Mesenchymal stem cell (in vitro differentiated cells and primary cell): Measurements from ENCODE around the gene SUPV3L1.
A peak's percentile ranks its signal among the peaks of the same experiment; 100 is the strongest.

Experiments
- DNase-seq: peaks from one replicate; pipeline ENCODE4 v3.0.0-alpha.2; 2013
- H2AFZ ChIP-seq: one replicate; pipeline ENCODE4 v1.6.1; 2013; ENCODE audit warnings: low read depth, mild to moderate bottlenecking, control low read depth, inconsistent platforms, low read length, moderate library complexity
- H2AK5ac ChIP-seq: 2 replicates; pipeline ENCODE4 v1.6.1; 2013; ENCODE audit warnings: low read length, moderate library complexity, mild to moderate bottlenecking, inconsistent platforms; ENCODE audit not compliant: severe bottlenecking
- H2BK120ac ChIP-seq: one replicate; pipeline ENCODE4 v1.6.1; 2013; ENCODE audit warnings: low read depth, mild to moderate bottlenecking, inconsistent platforms, low read length, moderate library complexity
- H2BK12ac ChIP-seq, 2 experiments: one replicate each; pipeline ENCODE4 v1.6.1; 2013; ENCODE audit warnings: inconsistent platforms in 2 of 2, low read length in 2 of 2, mild to moderate bottlenecking in 2 of 2, moderate library complexity in 2 of 2, control low read depth in 1 of 2
- H2BK15ac ChIP-seq: one replicate; pipeline ENCODE4 v1.6.1; 2013; ENCODE audit warnings: mild to moderate bottlenecking, low read depth, inconsistent platforms; ENCODE audit not compliant: poor library complexity, severe bottlenecking
- H2BK5ac ChIP-seq: 2 replicates; pipeline ENCODE4 v1.6.1; 2013; ENCODE audit warnings: low read depth, mild to moderate bottlenecking, low read length, control low read depth, inconsistent platforms; ENCODE audit not compliant: poor library complexity, severe bottlenecking
- H3K14ac ChIP-seq, 2 experiments: one replicate each; pipeline ENCODE4 v1.6.1; 2013; ENCODE audit warnings: inconsistent platforms in 2 of 2, low read length in 2 of 2, control low read depth in 1 of 2, mild to moderate bottlenecking in 1 of 2, moderate library complexity in 1 of 2
- H3K18ac ChIP-seq, 2 experiments: one replicate each; pipeline ENCODE4 v1.6.1; 2013; ENCODE audit warnings: inconsistent platforms in 2 of 2, low read length in 2 of 2, control low read depth in 1 of 2, low read depth in 1 of 2, mild to moderate bottlenecking in 1 of 2
- H3K23ac ChIP-seq, 2 experiments: one replicate each; pipeline ENCODE4 v1.6.1; 2013; ENCODE audit warnings: inconsistent platforms in 2 of 2, low read length in 2 of 2, mild to moderate bottlenecking in 2 of 2, moderate library complexity in 2 of 2, control low read depth in 1 of 2
- H3K27ac ChIP-seq: 2 replicates; pipeline ENCODE4 v1.5.1; 2013; ENCODE audit warnings: mild to moderate bottlenecking, moderate library complexity, low read length, control low read depth, inconsistent platforms; ENCODE audit not compliant: poor library complexity, severe bottlenecking
- H3K27me3 ChIP-seq, 2 experiments: 2 replicates each; pipeline versions ENCODE4 v1.6.1 to v1.7.0; 2013; ENCODE audit warnings: low read length in 2 of 2, mild to moderate bottlenecking in 2 of 2, moderate library complexity in 2 of 2, control low read depth in 1 of 2, inconsistent platforms in 1 of 2; ENCODE audit not compliant: control insufficient read depth in 1 of 2, insufficient read depth in 1 of 2
- H3K36me3 ChIP-seq, 2 experiments: 2 replicates each; pipeline versions ENCODE4 v1.6.1 to v1.7.0; 2013; ENCODE audit warnings: low read length in 2 of 2, control low read depth in 1 of 2, inconsistent platforms in 1 of 2, low read depth in 1 of 2, mild to moderate bottlenecking in 1 of 2; ENCODE audit not compliant: insufficient read depth in 2 of 2, control insufficient read depth in 1 of 2
- H3K4ac ChIP-seq, 2 experiments: one replicate each; pipeline ENCODE4 v1.6.1; 2013; ENCODE audit warnings: inconsistent platforms in 2 of 2, low read length in 2 of 2, mild to moderate bottlenecking in 2 of 2, moderate library complexity in 2 of 2, control low read depth in 1 of 2, low read depth in 1 of 2
- H3K4me1 ChIP-seq: 2 replicates; pipeline ENCODE4 v1.6.1; 2013; ENCODE audit warnings: low read depth, low read length, control low read depth; ENCODE audit not compliant: control insufficient read depth, insufficient read depth
- H3K4me2 ChIP-seq: 2 replicates; pipeline ENCODE4 v1.6.1; 2013; ENCODE audit warnings: low read length, mild to moderate bottlenecking, inconsistent platforms; ENCODE audit not compliant: poor library complexity, severe bottlenecking
- H3K4me3 ChIP-seq, 2 experiments: 2 replicates each; pipeline versions ENCODE4 v1.5.1 to v1.7.0; 2013; ENCODE audit warnings: low read length in 2 of 2, mild to moderate bottlenecking in 2 of 2, control low read depth in 1 of 2, low read depth in 1 of 2; ENCODE audit not compliant: insufficient read depth in 1 of 2
- H3K79me1 ChIP-seq: replicated peaks from 2 replicates; pipeline ENCODE4 v1.6.1; 2013; ENCODE audit warnings: mild to moderate bottlenecking, control low read depth, low read length, inconsistent platforms; ENCODE audit not compliant: poor library complexity, severe bottlenecking
- H3K9ac ChIP-seq: 2 replicates; pipeline ENCODE4 v1.7.0; 2013; ENCODE audit warnings: mild to moderate bottlenecking, low read length, moderate library complexity
- H3K9me3 ChIP-seq: 2 replicates; pipeline ENCODE4 v1.7.0; 2013; ENCODE audit warnings: mild to moderate bottlenecking, low read length; ENCODE audit not compliant: control insufficient read depth
- H4K8ac ChIP-seq: one replicate; pipeline ENCODE4 v1.6.1; 2013; ENCODE audit warnings: inconsistent platforms, mild to moderate bottlenecking, low read length, moderate library complexity
- H4K91ac ChIP-seq: one replicate; pipeline ENCODE4 v1.6.1; 2013; ENCODE audit warnings: mild to moderate bottlenecking, low read length, inconsistent platforms
- WGBS: methylation state at CpG from one replicate; pipeline ENCODE4 v1.1.7; 2013; ENCODE audit warnings: mixed read lengths; 5-methylcytosine and 5-hydroxymethylcytosine counted together

Gene SUPV3L1

GRCh38 chr10:69223028-69223342 lies 43.0 kb downstream of the SUPV3L1 start:
- no peak overlapping the region for H2BK120ac ChIP-seq
- H3K27me3 ChIP-seq: no peaks in the 10 kb centered on the region
- no peak overlapping the region for H2AFZ ChIP-seq
- no peak overlapping the region for H3K14ac ChIP-seq
- H3K9ac ChIP-seq: no peak overlapping the region
- no peak for DNase-seq
- H3K79me1 ChIP-seq: peaks cover 11% of the 10 kb centered on the region
- H3K36me3 ChIP-seq: peaks cover 0 to 15% of the 10 kb centered on the region in 2 experiments
- H3K27ac ChIP-seq: peak overlapping the region; percentile 97
- no peak overlapping the region for H2BK15ac ChIP-seq
- H2BK12ac ChIP-seq: no peak overlapping the region
- no peak overlapping the region for H2AK5ac ChIP-seq
- H2BK5ac ChIP-seq: no peak overlapping the region
- no peaks in the 10 kb centered on the region for H3K9me3 ChIP-seq
- no peak overlapping the region for H3K4ac ChIP-seq
- no peak overlapping the region for H3K18ac ChIP-seq
- peaks cover 32% of the 10 kb centered on the region for H3K4me1 ChIP-seq
- H3K4me3 ChIP-seq: no peak overlapping the region
- no peak overlapping the region for H4K91ac ChIP-seq
- peak overlapping the region; percentile 77 for H3K4me2 ChIP-seq
- WGBS: 33% methylated on average over 1 of the region's 1 CpG
- no peak overlapping the region for H3K23ac ChIP-seq
- H4K8ac ChIP-seq: no peak overlapping the region

DNA sequence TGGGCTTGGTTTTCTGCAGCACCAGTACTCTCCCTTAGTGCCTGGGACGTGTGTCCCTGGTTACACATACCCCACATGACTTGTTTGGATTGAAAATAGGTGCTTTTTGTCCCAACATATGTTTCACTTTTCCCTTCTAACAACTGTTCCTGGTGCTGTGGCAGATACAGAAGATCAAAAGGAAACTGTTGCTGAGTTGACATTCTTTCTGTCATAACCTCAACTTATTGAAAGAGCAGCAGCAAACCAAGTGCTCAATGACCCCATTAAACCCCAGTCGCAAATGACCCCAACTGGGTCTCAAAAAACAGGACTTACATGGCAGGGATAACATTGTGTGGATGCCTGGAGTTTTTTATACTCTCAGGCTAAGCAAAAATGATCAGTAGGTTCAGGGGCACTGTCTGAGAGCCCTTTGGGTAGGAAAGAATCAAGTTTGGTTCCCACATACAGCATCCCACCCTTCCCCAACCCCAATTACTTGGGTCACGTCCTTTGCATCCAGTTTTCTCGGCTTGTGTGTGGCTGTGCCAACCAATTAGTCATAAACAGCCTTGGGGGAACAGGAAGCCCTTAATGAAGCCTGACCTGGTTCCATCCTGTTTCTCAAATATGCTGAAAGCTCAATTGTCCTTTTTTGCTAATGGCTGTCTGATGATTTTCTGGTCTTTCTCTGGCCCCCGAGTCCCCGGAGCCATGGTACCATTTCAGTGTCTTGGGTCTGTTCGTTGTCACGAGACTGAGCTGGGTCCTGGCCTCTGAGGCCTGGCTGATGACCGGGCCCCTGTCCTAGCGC lies 45.0 kb downstream of the SUPV3L1 start:
- no peak overlapping the region for H3K14ac ChIP-seq
- no peak overlapping the region for H3K9ac ChIP-seq
- H3K27me3 ChIP-seq: no peaks in the 10 kb centered on the region
- no peak overlapping the region for H3K18ac ChIP-seq
- H3K4me2 ChIP-seq: no peak overlapping the region
- no peak overlapping the region for H3K27ac ChIP-seq
- H4K91ac ChIP-seq: no peak overlapping the region
- peaks cover 0 to 21% of the 10 kb centered on the region in 2 experiments for H3K36me3 ChIP-seq
- no peak overlapping the region for H2BK120ac ChIP-seq
- H3K79me1 ChIP-seq: peaks cover 13% of the 10 kb centered on the region
- no peak overlapping the region for H3K23ac ChIP-seq
- H2AK5ac ChIP-seq: peak overlapping the region; percentile 68
- no peak overlapping the region for H2BK5ac ChIP-seq
- peak overlapping the region; percentile 45 for H4K8ac ChIP-seq
- WGBS: 76% methylated on average over 9 of the region's 10 CpGs
- DNase-seq: no peak
- H3K4ac ChIP-seq: no peak overlapping the region
- no peak overlapping the region for H2BK15ac ChIP-seq
- H3K4me1 ChIP-seq: peaks cover 34% of the 10 kb centered on the region
- H3K9me3 ChIP-seq: no peaks in the 10 kb centered on the region
- H3K4me3 ChIP-seq: no peak overlapping the region
- no peak overlapping the region for H2AFZ ChIP-seq
- no peak overlapping the region for H2BK12ac ChIP-seq

DNA sequence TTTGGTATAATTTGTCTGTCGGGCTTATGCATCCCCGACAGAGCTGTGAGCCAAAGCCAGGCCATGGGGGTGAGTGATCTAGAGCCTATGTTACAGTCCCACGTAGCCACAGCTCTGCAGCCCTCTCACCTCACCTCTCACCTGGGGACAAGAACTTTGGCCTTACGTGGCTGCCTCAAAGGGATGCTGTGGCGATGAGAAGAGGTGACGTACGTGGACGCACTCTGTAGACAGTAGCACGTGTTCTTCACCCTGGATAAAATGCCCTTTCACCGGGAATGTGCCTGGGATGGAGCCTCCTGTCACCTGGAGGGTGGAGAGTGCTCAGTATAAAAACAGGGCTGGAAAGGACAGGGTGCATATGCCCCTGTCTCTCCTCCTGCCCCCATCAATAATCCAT lies 45.6 kb downstream of the SUPV3L1 start:
- no peak overlapping the region for H2AFZ ChIP-seq
- peak overlapping the region in 1 of 2 experiments; percentile 35 for H3K14ac ChIP-seq
- no peak for DNase-seq
- no peak overlapping the region for H3K4ac ChIP-seq
- H3K4me3 ChIP-seq: no peak overlapping the region
- no peak overlapping the region for H4K91ac ChIP-seq
- 76% methylated on average over 10 of the region's 10 CpGs for WGBS
- no peak overlapping the region for H2BK120ac ChIP-seq
- H3K27me3 ChIP-seq: no peaks in the 10 kb centered on the region
- H3K27ac ChIP-seq: no peak overlapping the region
- peak overlapping the region; percentile 20 for H2AK5ac ChIP-seq
- H3K4me2 ChIP-seq: no peak overlapping the region
- H3K79me1 ChIP-seq: peaks cover 13% of the 10 kb centered on the region
- H2BK15ac ChIP-seq: no peak overlapping the region
- H3K18ac ChIP-seq: no peak overlapping the region
- no peak overlapping the region for H4K8ac ChIP-seq
- H2BK5ac ChIP-seq: no peak overlapping the region
- no peaks in the 10 kb centered on the region for H3K9me3 ChIP-seq
- peaks cover 0 to 24% of the 10 kb centered on the region in 2 experiments for H3K36me3 ChIP-seq
- no peak overlapping the region for H3K9ac ChIP-seq
- H3K4me1 ChIP-seq: peaks cover 32% of the 10 kb centered on the region
- no peak overlapping the region for H2BK12ac ChIP-seq
- no peak overlapping the region for H3K23ac ChIP-seq

- no peak overlapping the region for H2BK5ac ChIP-seq
- H3K9me3 ChIP-seq: no peaks in the 10 kb centered on the region
- no peak overlapping the region for H3K4me2 ChIP-seq
- no peak overlapping the region for H4K91ac ChIP-seq
- H2BK12ac ChIP-seq: no peak overlapping the region
- peaks cover 26% of the 10 kb centered on the region for H3K4me1 ChIP-seq
- WGBS: 88% methylated on average over 14 of the region's 14 CpGs
- no peak overlapping the region for H2BK120ac ChIP-seq
- H3K36me3 ChIP-seq: peaks cover 0 to 33% of the 10 kb centered on the region in 2 experiments
- H2AK5ac ChIP-seq: no peak overlapping the region
- H3K9ac ChIP-seq: no peak overlapping the region
- peaks cover 9% of the 10 kb centered on the region for H3K79me1 ChIP-seq
- H3K27ac ChIP-seq: no peak overlapping the region
- H4K8ac ChIP-seq: no peak overlapping the region
- no peak overlapping the region for H3K4ac ChIP-seq
- H3K18ac ChIP-seq: no peak overlapping the region
- H3K23ac ChIP-seq: no peak overlapping the region
- H3K14ac ChIP-seq: no peak overlapping the region
- no peak overlapping the region for H2AFZ ChIP-seq
- H3K27me3 ChIP-seq: no peaks in the 10 kb centered on the region
- H2BK15ac ChIP-seq: no peak overlapping the region
- no peak for DNase-seq
- no peak overlapping the region for H3K4me3 ChIP-seq
Observed at GRCh38 chr10:69226919-69227450, 47.0 kb downstream of the SUPV3L1 start.
